Hematopoietic multipotent progenitor cell treated with erythropoietin and hydrocortisone succinate and interleukin-3 and kit ligand, for 17 days (in vitro differentiated cells): ENCODE measurements around the gene TCF7L2.

Source experiments
- DNase-seq: peaks from one replicate; pipeline ENCODE4 v3.0.0-alpha.2; 2015; ENCODE audit warnings: low spot score

TCF7L2 gene

GRCh38 chr10:113067501-113067900 lies 117.5 kb downstream of the TCF7L2 start:
- DNase-seq: no peak

GRCh38 chr10:113068178-113068890 lies 118.3 kb downstream of the TCF7L2 start:
- no peak for DNase-seq

- no peak for DNase-seq
Observed at GRCh38 chr10:113069595-113069994, 119.5 kb downstream of the TCF7L2 start.

GRCh38 chr10:113071446-113071845 lies 121.4 kb downstream of the TCF7L2 start:
- DNase-seq: no peak

- DNase-seq: no peak
Observed at GRCh38 chr10:113073549-113074189, 123.6 kb downstream of the TCF7L2 start.

GRCh38 chr10:113076949-113077348 lies 126.9 kb downstream of the TCF7L2 start:
- DNase-seq: no peak

GRCh38 chr10:113078282-113078907 lies 128.3 kb downstream of the TCF7L2 start:
- DNase-seq: no peak

- no peak for DNase-seq
Observed at GRCh38 chr10:113080061-113080924, 130.2 kb downstream of the TCF7L2 start.

GRCh38 chr10:113080925-113081229 lies 130.8 kb downstream of the TCF7L2 start:
- DNase-seq: no peak

GRCh38 chr10:113084031-113084430 lies 134.0 kb downstream of the TCF7L2 start:
- no peak for DNase-seq

GRCh38 chr10:113085776-113086175 lies 135.7 kb downstream of the TCF7L2 start:
- no peak for DNase-seq

GRCh38 chr10:113086282-113086681 lies 136.2 kb downstream of the TCF7L2 start:
- DNase-seq: no peak

GRCh38 chr10:113087165-113088029 lies 137.3 kb downstream of the TCF7L2 start:
- no peak for DNase-seq

GRCh38 chr10:113088194-113088593 lies 138.1 kb downstream of the TCF7L2 start:
- DNase-seq: no peak

GRCh38 chr10:113089551-113089950 lies 139.5 kb downstream of the TCF7L2 start:
- DNase-seq: no peak

GRCh38 chr10:113091920-113092319 lies 141.9 kb downstream of the TCF7L2 start:
- no peak for DNase-seq

GRCh38 chr10:113093188-113094113 lies 143.4 kb downstream of the TCF7L2 start:
- DNase-seq: no peak

- no peak for DNase-seq
Observed at GRCh38 chr10:113094114-113094486, 144.1 kb downstream of the TCF7L2 start.

GRCh38 chr10:113095419-113096127 lies 145.5 kb downstream of the TCF7L2 start:
- DNase-seq: no peak
